ENCODE data around the gene CEP89.

The CEP89 gene

GRCh38 chr19:32919365-32919764, 52.4 kb downstream of the CEP89 start:
- no peak for ATAC-seq
- Mint-ChIP-seq H3K4me1 (no peaks in the 10 kb centered on the region), H3K9me3 (no peaks in the 10 kb centered on the region), H3K36me3 (peaks cover 32% of the 10 kb centered on the region), H3K4me3 (no peak overlapping the region), H3K27ac (no peak overlapping the region)
- DNase-seq (ENCODE audit: low spot score in 2 of 2): no peak

GRCh38 chr19:32917616-32917996, 54.2 kb downstream of the CEP89 start:
- ATAC-seq: no peak
- Mint-ChIP-seq H3K9me3 (no peaks in the 10 kb centered on the region), H3K4me1 (no peaks in the 10 kb centered on the region), H3K4me3 (no peak overlapping the region), H3K27ac (no peak overlapping the region), H3K36me3 (peaks cover 30% of the 10 kb centered on the region)
- no peak for DNase-seq (ENCODE audit: low spot score in 2 of 2)

GRCh38 chr19:32916969-32917615, 54.7 kb downstream of the CEP89 start:
- DNase-seq (ENCODE audit: low spot score in 2 of 2) (no peak), ATAC-seq (no peak)
- Mint-ChIP-seq H3K4me3 (no peak overlapping the region), H3K27ac (no peak overlapping the region), H3K4me1 (no peaks in the 10 kb centered on the region), H3K9me3 (no peaks in the 10 kb centered on the region), H3K36me3 (peaks cover 27% of the 10 kb centered on the region)

GRCh38 chr19:32914879-32915660, 56.7 kb downstream of the CEP89 start:
- Mint-ChIP-seq H3K36me3 (peaks cover 23% of the 10 kb centered on the region), H3K4me1 (no peaks in the 10 kb centered on the region), H3K4me3 (no peak overlapping the region), H3K9me3 (no peaks in the 10 kb centered on the region), H3K27ac (no peak overlapping the region)
- ATAC-seq: no peak
- DNase-seq (ENCODE audit: low spot score in 2 of 2): no peak

- H3K36me3 Mint-ChIP-seq: peaks cover 16% of the 10 kb centered on the region
- H3K4me1 Mint-ChIP-seq: no peaks in the 10 kb centered on the region
- ATAC-seq (no peak), DNase-seq (ENCODE audit: low spot score in 2 of 2) (no peak)
- no peak overlapping the region for H3K27ac Mint-ChIP-seq
- H3K4me3 Mint-ChIP-seq: no peak overlapping the region
- H3K9me3 Mint-ChIP-seq: no peaks in the 10 kb centered on the region
Measured at GRCh38 chr19:32911467-32911866, 60.3 kb downstream of the CEP89 start.

- peaks cover 13% of the 10 kb centered on the region for H3K36me3 Mint-ChIP-seq
- no peak overlapping the region for H3K27ac Mint-ChIP-seq
- peaks cover 4% of the 10 kb centered on the region for H3K9me3 Mint-ChIP-seq
- DNase-seq (ENCODE audit: low spot score in 2 of 2): no peak
- H3K4me3 Mint-ChIP-seq: no peak overlapping the region
- no peaks in the 10 kb centered on the region for H3K4me1 Mint-ChIP-seq
- no peak for ATAC-seq
Measured at GRCh38 chr19:32910874-32911273, 60.9 kb downstream of the CEP89 start.

GRCh38 chr19:32910094-32910493, 61.7 kb downstream of the CEP89 start:
- ATAC-seq (no peak), DNase-seq (ENCODE audit: low spot score in 2 of 2) (no peak)
- H3K4me1 Mint-ChIP-seq: no peaks in the 10 kb centered on the region
- H3K36me3 Mint-ChIP-seq: peaks cover 8% of the 10 kb centered on the region
- peak overlapping the region; percentile 9 for H3K27ac Mint-ChIP-seq
- peaks cover 4% of the 10 kb centered on the region for H3K9me3 Mint-ChIP-seq
- no peak overlapping the region for H3K4me3 Mint-ChIP-seq

- peaks cover 4% of the 10 kb centered on the region for H3K36me3 Mint-ChIP-seq
- H3K27ac Mint-ChIP-seq: peak overlapping the region; percentile 9
- no peak for DNase-seq (ENCODE audit: low spot score in 2 of 2)
- H3K4me3 Mint-ChIP-seq: no peak overlapping the region
- ATAC-seq: no peak
- H3K9me3 Mint-ChIP-seq: peaks cover 4% of the 10 kb centered on the region
- H3K4me1 Mint-ChIP-seq: no peaks in the 10 kb centered on the region
Measured at GRCh38 chr19:32909257-32909656, 62.5 kb downstream of the CEP89 start.

- ATAC-seq: no peak
- Mint-ChIP-seq H3K36me3 (peaks cover under 1% of the 10 kb centered on the region), H3K27ac (no peak overlapping the region), H3K9me3 (peaks cover 4% of the 10 kb centered on the region), H3K4me3 (no peak overlapping the region), H3K4me1 (no peaks in the 10 kb centered on the region)
- no peak for DNase-seq (ENCODE audit: low spot score in 2 of 2)
Measured at GRCh38 chr19:32908641-32909190, 63.0 kb downstream of the CEP89 start.

GRCh38 chr19:32902448-32902847, 69.3 kb downstream of the CEP89 start:
- ATAC-seq: no peak
- Mint-ChIP-seq H3K36me3 (peaks cover 6% of the 10 kb centered on the region), H3K4me1 (no peaks in the 10 kb centered on the region), H3K9me3 (peaks cover 4% of the 10 kb centered on the region), H3K4me3 (no peak overlapping the region), H3K27ac (no peak overlapping the region)
- DNase-seq (ENCODE audit: low spot score in 2 of 2): no peak

GRCh38 chr19:32901504-32902161, 70.1 kb downstream of the CEP89 start:
- Mint-ChIP-seq H3K4me1 (no peaks in the 10 kb centered on the region), H3K4me3 (no peak overlapping the region), H3K9me3 (peaks cover 4% of the 10 kb centered on the region), H3K36me3 (peaks cover 6% of the 10 kb centered on the region), H3K27ac (no peak overlapping the region)
- no peak for ATAC-seq
- DNase-seq (ENCODE audit: low spot score in 2 of 2): no peak

- ATAC-seq (no peak), DNase-seq (ENCODE audit: low spot score in 2 of 2) (no peak)
- H3K27ac Mint-ChIP-seq: no peak overlapping the region
- no peaks in the 10 kb centered on the region for H3K4me1 Mint-ChIP-seq
- peaks cover 6% of the 10 kb centered on the region for H3K36me3 Mint-ChIP-seq
- H3K4me3 Mint-ChIP-seq: no peak overlapping the region
- H3K9me3 Mint-ChIP-seq: peaks cover 14% of the 10 kb centered on the region
Measured at GRCh38 chr19:32896516-32897214, 75.1 kb downstream of the CEP89 start.

- DNase-seq (ENCODE audit: low spot score in 2 of 2) (no peak), ATAC-seq (peak; percentile 84)
- no peak overlapping the region for H3K27ac Mint-ChIP-seq
- peaks cover 20% of the 10 kb centered on the region for H3K9me3 Mint-ChIP-seq
- no peaks in the 10 kb centered on the region for H3K36me3 Mint-ChIP-seq
- no peaks in the 10 kb centered on the region for H3K4me1 Mint-ChIP-seq
- H3K4me3 Mint-ChIP-seq: no peak overlapping the region
Measured at GRCh38 chr19:32895384-32895783, 76.4 kb downstream of the CEP89 start.

GRCh38 chr19:32891609-32892008, 80.1 kb downstream of the CEP89 start:
- ATAC-seq: no peak
- DNase-seq (ENCODE audit: low spot score in 2 of 2): no peak
- H3K4me3 Mint-ChIP-seq: no peak overlapping the region
- H3K36me3 Mint-ChIP-seq: no peaks in the 10 kb centered on the region
- H3K27ac Mint-ChIP-seq: no peak overlapping the region
- H3K4me1 Mint-ChIP-seq: no peaks in the 10 kb centered on the region
- H3K9me3 Mint-ChIP-seq: peaks cover 20% of the 10 kb centered on the region

GRCh38 chr19:32890841-32891240, 80.9 kb downstream of the CEP89 start:
- Mint-ChIP-seq H3K36me3 (no peaks in the 10 kb centered on the region), H3K27ac (no peak overlapping the region), H3K4me3 (no peak overlapping the region), H3K9me3 (peaks cover 20% of the 10 kb centered on the region), H3K4me1 (no peaks in the 10 kb centered on the region)
- no peak for ATAC-seq
- DNase-seq (ENCODE audit: low spot score in 2 of 2): no peak

All from stimulated activated effector memory CD8-positive, alpha-beta T cell treated with anti-CD3 and anti-CD28 coated beads, Interleukin-12 subunit alpha, Interleukin-12 subunit beta, amount 100 ng/mL, for 72 hours (primary cell).